CD4-positive, CD25-positive, alpha-beta regulatory T cell (primary cell): ENCODE data around the gene SCML1. TPM values are rescaled to one million over a fixed set of nuclear protein-coding genes. Genes with fewer than 3 reads are reported as not detected.

Experiments
- ATAC-seq, 2 donors: fragments of 150-1000 bp; cut with Tn5 transposase; one replicate each; pipeline ENCODE4 v1.10.0; 2021; ENCODE audit warnings: low read depth in 2 of 2, moderate number of reproducible peaks in 2 of 2, moderate library complexity in 1 of 2
- DNase-seq, 3 donors: peaks; one replicate each; pipeline versions ENCODE4 v3.0.0 to v3.0.0-alpha.2; 2012 to 2022; ENCODE audit warnings: mixed read lengths in 1 of 3
- H3K27ac ChIP-seq: one replicate; pipeline ENCODE4 v1.7.0; 2013; ENCODE audit warnings: mild to moderate bottlenecking, low read length; ENCODE audit not compliant: insufficient read depth, poor library complexity, severe bottlenecking
- H3K27me3 ChIP-seq: one replicate; pipeline ENCODE4 v1.7.0; 2013; ENCODE audit warnings: low read length; ENCODE audit not compliant: control insufficient read depth, insufficient read depth
- H3K36me3 ChIP-seq: one replicate; pipeline ENCODE4 v1.7.0; 2013; ENCODE audit warnings: mild to moderate bottlenecking, low read length, moderate library complexity; ENCODE audit not compliant: control insufficient read depth, insufficient read depth
- H3K4me1 ChIP-seq: 2 replicates; pipeline ENCODE4 v1.7.0; 2013; ENCODE audit warnings: mild to moderate bottlenecking, low read length; ENCODE audit not compliant: insufficient read depth, control insufficient read depth, poor library complexity, severe bottlenecking
- H3K4me3 ChIP-seq: one replicate; pipeline ENCODE4 v1.7.0; 2013; ENCODE audit warnings: low read depth, mild to moderate bottlenecking, low read length, moderate library complexity
- H3K9me3 ChIP-seq, 2 experiments: 1 replicate in 1 of 2; 2 replicates in 1 of 2; pipeline ENCODE4 v1.7.0; 2013; ENCODE audit warnings: low read length in 2 of 2, mild to moderate bottlenecking in 1 of 2, moderate library complexity in 1 of 2; ENCODE audit not compliant: control insufficient read depth in 2 of 2
- H3K27ac Mint-ChIP-seq, 3 donors: one replicate each; pipeline ENCODE4 v1.8.0; 2020 to 2022; ENCODE audit warnings: mild to moderate bottlenecking in 3 of 3, mixed read lengths in 3 of 3, moderate library complexity in 2 of 3
- H3K27me3 Mint-ChIP-seq: one replicate; pipeline ENCODE4 v1.8.0; 2022; ENCODE audit warnings: mild to moderate bottlenecking, mixed read lengths
- H3K36me3 Mint-ChIP-seq: one replicate; pipeline ENCODE4 v1.8.0; 2020; ENCODE audit warnings: mixed read lengths
- H3K4me1 Mint-ChIP-seq, 4 donors: one replicate each; pipeline ENCODE4 v1.8.0; 2020 to 2022; ENCODE audit warnings: mixed read lengths in 4 of 4, mild to moderate bottlenecking in 1 of 4
- H3K4me3 Mint-ChIP-seq, 4 donors: one replicate each; pipeline ENCODE4 v1.8.0; 2020 to 2022; ENCODE audit warnings: mild to moderate bottlenecking in 4 of 4, mixed read lengths in 4 of 4, moderate library complexity in 3 of 4
- H3K9me3 Mint-ChIP-seq, 7 donors: one replicate each; pipeline ENCODE4 v1.8.0; 2020 to 2022; ENCODE audit warnings: mixed read lengths in 7 of 7, mild to moderate bottlenecking in 3 of 7, moderate library complexity in 2 of 7
- polyA plus RNA-seq, 4 donors: library from polyadenylated mRNA; unstranded; fragments of 300-500 nt; fragmentation: Illumina TruSeq; gene quantifications; one replicate each; pipeline ENCODE4 v1.2.3, GENCODE V29; 2021
- total RNA-seq: library from RNA; stranded (reverse); gene quantifications from one replicate; pipeline ENCODE4 v1.2.3, GENCODE V29; 2022

The SCML1 gene
- total and polyA plus RNA-seq, 5 donors from 2014 or later: 0.24 to 11.6 (median 2.5) TPM

DNA sequence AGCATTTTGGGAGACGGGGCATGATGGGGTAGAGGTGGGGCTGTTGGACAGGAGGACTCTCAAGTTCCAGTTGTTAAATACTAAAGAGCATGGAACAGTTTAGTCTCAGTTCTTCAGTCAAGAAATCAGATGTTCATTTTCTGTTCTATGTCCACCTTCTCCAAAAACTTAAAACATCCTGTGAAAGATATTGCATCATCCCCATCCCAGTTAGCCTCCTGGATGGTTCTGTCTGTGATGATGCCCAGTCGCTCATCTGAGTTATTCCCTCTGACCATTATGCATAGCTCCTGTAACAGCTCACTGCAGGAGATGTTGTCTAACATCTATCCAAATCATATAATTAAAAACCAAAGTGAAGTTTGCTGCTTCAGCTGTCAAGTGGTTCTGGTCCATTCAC lies 32.1 kb upstream of the SCML1 start:
- no peaks in the 10 kb centered on the region for H3K4me1 ChIP-seq
- H3K36me3 ChIP-seq: no peaks in the 10 kb centered on the region
- ATAC-seq (no peak), DNase-seq (no peak)
- no peak overlapping the region for H3K27ac Mint-ChIP-seq
- H3K27ac ChIP-seq: no peak overlapping the region
- H3K4me1 Mint-ChIP-seq: no peaks in the 10 kb centered on the region
- no peaks in the 10 kb centered on the region for H3K27me3 Mint-ChIP-seq
- H3K9me3 ChIP-seq: no peaks in the 10 kb centered on the region
- no peaks in the 10 kb centered on the region for H3K27me3 ChIP-seq
- no peaks in the 10 kb centered on the region for H3K36me3 Mint-ChIP-seq
- no peak overlapping the region for H3K4me3 ChIP-seq
- no peaks in the 10 kb centered on the region for H3K9me3 Mint-ChIP-seq
- no peak overlapping the region for H3K4me3 Mint-ChIP-seq

DNA sequence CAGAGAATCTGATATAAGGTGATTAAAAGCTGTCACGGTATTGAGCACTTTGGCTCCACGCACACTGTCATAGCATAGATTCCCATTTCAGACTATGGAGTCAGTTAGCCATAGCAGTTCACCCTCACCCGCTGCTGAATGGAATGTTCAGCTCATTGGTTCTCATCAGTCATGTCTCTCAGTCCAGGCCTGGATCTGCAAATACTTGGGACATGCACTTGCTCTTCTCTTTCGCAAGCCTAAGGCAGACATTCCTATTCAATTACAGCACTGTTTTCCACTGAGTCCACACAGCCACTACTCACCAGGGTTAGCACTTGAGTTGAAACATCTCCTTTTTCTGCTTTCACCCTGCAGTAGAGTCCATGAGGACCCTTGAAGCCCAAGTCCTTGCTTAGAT lies 30.6 kb upstream of the SCML1 start:
- no peaks in the 10 kb centered on the region for H3K4me1 Mint-ChIP-seq
- no peaks in the 10 kb centered on the region for H3K4me1 ChIP-seq
- no peaks in the 10 kb centered on the region for H3K36me3 Mint-ChIP-seq
- H3K9me3 ChIP-seq: no peaks in the 10 kb centered on the region
- H3K27ac ChIP-seq: no peak overlapping the region
- ATAC-seq: no peak
- peaks cover 6% of the 10 kb centered on the region for H3K27me3 Mint-ChIP-seq
- H3K9me3 Mint-ChIP-seq: no peaks in the 10 kb centered on the region
- H3K36me3 ChIP-seq: no peaks in the 10 kb centered on the region
- no peak overlapping the region for H3K4me3 Mint-ChIP-seq
- H3K27ac Mint-ChIP-seq: no peak overlapping the region
- H3K27me3 ChIP-seq: no peaks in the 10 kb centered on the region
- no peak overlapping the region for H3K4me3 ChIP-seq
- no peak for DNase-seq

GRCh38 chrX:17707731-17708130 lies 29.6 kb upstream of the SCML1 start:
- no peak for ATAC-seq
- H3K27ac Mint-ChIP-seq: no peak overlapping the region

DNA sequence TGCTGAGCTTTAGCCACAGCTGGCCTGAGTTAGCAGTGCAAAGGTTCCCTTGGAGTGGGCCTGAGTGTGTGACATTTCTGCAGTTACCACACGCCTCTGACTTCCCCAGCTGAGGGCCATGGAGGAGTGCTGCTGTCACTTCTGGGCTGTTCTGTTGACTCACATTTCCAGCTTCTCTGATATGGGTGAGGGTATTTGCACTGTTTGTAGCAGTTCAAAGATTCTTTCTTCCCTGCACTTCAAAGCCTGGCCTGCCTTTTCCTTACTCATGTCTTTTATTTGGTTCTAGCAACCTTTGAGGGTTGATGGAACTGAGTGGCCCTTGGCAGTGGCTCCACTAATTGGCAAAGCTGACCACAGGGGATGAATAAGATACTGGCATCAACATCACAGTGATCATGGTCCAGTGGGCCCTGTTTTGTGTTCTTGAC lies 26.4 kb upstream of the SCML1 start:
- Histone ChIP-seq H3K27ac (no peak overlapping the region), H3K27me3 (no peaks in the 10 kb centered on the region), H3K36me3 (no peaks in the 10 kb centered on the region), H3K4me3 (no peak overlapping the region), H3K9me3 (no peaks in the 10 kb centered on the region), H3K4me1 (no peaks in the 10 kb centered on the region)
- no peaks in the 10 kb centered on the region for H3K4me1 Mint-ChIP-seq
- no peak overlapping the region for H3K4me3 Mint-ChIP-seq
- H3K27ac Mint-ChIP-seq: no peak overlapping the region
- peaks cover 9% of the 10 kb centered on the region for H3K27me3 Mint-ChIP-seq
- no peak for DNase-seq
- no peaks in the 10 kb centered on the region for H3K36me3 Mint-ChIP-seq
- no peak for ATAC-seq
- H3K9me3 Mint-ChIP-seq: no peaks in the 10 kb centered on the region

More at GRCh38 chrX:17707731-17708130, 29.6 kb upstream of the SCML1 start:
- no peaks in the 10 kb centered on the region for H3K27me3 ChIP-seq
- no peaks in the 10 kb centered on the region for H3K4me1 ChIP-seq
- peaks cover 6% of the 10 kb centered on the region for H3K27me3 Mint-ChIP-seq
- H3K27ac ChIP-seq: no peak overlapping the region
- no peaks in the 10 kb centered on the region for H3K36me3 ChIP-seq
- H3K9me3 Mint-ChIP-seq: no peaks in the 10 kb centered on the region
- no peaks in the 10 kb centered on the region for H3K9me3 ChIP-seq
- no peaks in the 10 kb centered on the region for H3K36me3 Mint-ChIP-seq
- no peak for DNase-seq
- H3K4me1 Mint-ChIP-seq: no peaks in the 10 kb centered on the region
- no peak overlapping the region for H3K4me3 ChIP-seq
- H3K4me3 Mint-ChIP-seq: no peak overlapping the region

- no peak overlapping the region for H3K4me3 ChIP-seq
- Mint-ChIP-seq H3K27ac (no peak overlapping the region), H3K4me1 (no peaks in the 10 kb centered on the region), H3K36me3 (no peaks in the 10 kb centered on the region), H3K9me3 (no peaks in the 10 kb centered on the region), H3K4me3 (no peak overlapping the region), H3K27me3 (peaks cover 9% of the 10 kb centered on the region)
- H3K9me3 ChIP-seq: no peaks in the 10 kb centered on the region
- ATAC-seq: no peak
- no peak for DNase-seq
- no peak overlapping the region for H3K27ac ChIP-seq
- H3K27me3 ChIP-seq: no peaks in the 10 kb centered on the region
- H3K4me1 ChIP-seq: no peaks in the 10 kb centered on the region
- H3K36me3 ChIP-seq: no peaks in the 10 kb centered on the region
Measured at GRCh38 chrX:17713288-17713687, 24.0 kb upstream of the SCML1 start.

GRCh38 chrX:17718649-17719165 lies 18.6 kb upstream of the SCML1 start:
- no peak overlapping the region for H3K27ac Mint-ChIP-seq
- no peaks in the 10 kb centered on the region for H3K36me3 Mint-ChIP-seq
- H3K4me1 Mint-ChIP-seq: no peaks in the 10 kb centered on the region
- Histone ChIP-seq H3K4me1 (no peaks in the 10 kb centered on the region), H3K27me3 (no peaks in the 10 kb centered on the region), H3K4me3 (no peak overlapping the region), H3K9me3 (no peaks in the 10 kb centered on the region), H3K36me3 (no peaks in the 10 kb centered on the region), H3K27ac (no peak overlapping the region)
- peaks cover 4% of the 10 kb centered on the region for H3K27me3 Mint-ChIP-seq
- ATAC-seq: no peak
- DNase-seq: no peak
- no peak overlapping the region for H3K4me3 Mint-ChIP-seq
- H3K9me3 Mint-ChIP-seq: peaks cover 0 to 2% (median 0%) of the 10 kb centered on the region in 7 donors

GRCh38 chrX:17719711-17720110 lies 17.6 kb upstream of the SCML1 start:
- peaks cover 8% of the 10 kb centered on the region for H3K27me3 Mint-ChIP-seq
- H3K36me3 Mint-ChIP-seq: no peaks in the 10 kb centered on the region
- no peak for ATAC-seq
- no peak overlapping the region for H3K4me3 Mint-ChIP-seq
- Histone ChIP-seq H3K36me3 (no peaks in the 10 kb centered on the region), H3K4me3 (no peak overlapping the region), H3K27me3 (no peaks in the 10 kb centered on the region), H3K4me1 (no peaks in the 10 kb centered on the region), H3K27ac (no peak overlapping the region), H3K9me3 (no peaks in the 10 kb centered on the region)
- H3K4me1 Mint-ChIP-seq: no peaks in the 10 kb centered on the region
- H3K27ac Mint-ChIP-seq: no peak overlapping the region
- DNase-seq: no peak
- peaks cover 0 to 2% (median 0%) of the 10 kb centered on the region in 7 donors for H3K9me3 Mint-ChIP-seq

DNA sequence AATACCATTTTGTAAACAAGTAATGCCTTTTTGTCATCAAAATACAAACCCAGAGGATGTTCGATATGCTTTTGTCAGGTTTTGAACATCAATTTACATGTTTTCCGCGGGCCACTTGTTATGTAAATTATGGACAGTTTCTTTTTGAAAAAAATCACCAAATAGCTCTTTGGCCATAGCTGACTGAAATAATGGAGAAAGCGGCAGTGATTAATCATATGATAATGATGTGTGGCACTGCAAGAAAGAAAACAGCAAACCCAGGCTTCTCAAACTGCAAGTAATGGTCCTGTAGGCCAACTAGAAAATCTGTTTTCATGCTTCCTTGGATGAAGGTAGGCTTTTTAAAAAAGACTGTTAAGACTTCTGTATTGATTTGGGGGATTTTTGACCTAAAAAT lies 15.6 kb upstream of the SCML1 start:
- ATAC-seq (no peak), DNase-seq (no peak)
- H3K4me3 ChIP-seq: no peak overlapping the region
- Mint-ChIP-seq H3K9me3 (peaks cover 0 to 2% (median 0%) of the 10 kb centered on the region in 7 donors), H3K27me3 (peaks cover 5% of the 10 kb centered on the region), H3K36me3 (no peaks in the 10 kb centered on the region), H3K4me3 (no peak overlapping the region), H3K27ac (no peak overlapping the region), H3K4me1 (no peaks in the 10 kb centered on the region)
- H3K9me3 ChIP-seq: no peaks in the 10 kb centered on the region
- H3K27me3 ChIP-seq: no peaks in the 10 kb centered on the region
- H3K36me3 ChIP-seq: no peaks in the 10 kb centered on the region
- no peaks in the 10 kb centered on the region for H3K4me1 ChIP-seq
- no peak overlapping the region for H3K27ac ChIP-seq
